AG04449 (cell line): ENCODE data around the gene LAMP2.

ENCODE experiments used
- CTCF ChIA-PET: fragments of 350-600 bp; formaldehyde crosslinking; extraction: SDS; loops from one replicate; lab custom pipeline; 2021; ENCODE audit warnings: antibody characterized with exemption; lab: Yijun Ruan, JAX
- POLR2A ChIA-PET: fragments of 400-600, 350-600 bp; formaldehyde crosslinking; extraction: SDS; loops from one replicate; lab custom pipeline; 2020; ENCODE audit warnings: antibody characterized with exemption, inconsistent platforms; lab: Yijun Ruan, JAX
- DNase-seq: peaks from one replicate; pipeline ENCODE4 v3.0.0-alpha.2; 2010; ENCODE audit warnings: low read depth, low spot score
- H3K4me3 ChIP-seq: 2 replicates; pipeline ENCODE4 v1.5.1; 2011; ENCODE audit warnings: low read depth, mild to moderate bottlenecking, control low read depth, low read length
- CTCF ChIP-seq: IDR thresholded peaks from one replicate; pipeline ENCODE4 v1.5.1; 2011; ENCODE audit warnings: mild to moderate bottlenecking, moderate library complexity, low read length, control low read depth, inconsistent platforms; ENCODE audit not compliant: insufficient read depth; ENCODE audit errors: missing control alignments

LAMP2 gene

GRCh38 chrX:120468825-120469525 lies at the start of gene LAMP2:
LAMP2 (minus strand) TSS chrX:120469296; CDS start chrX:120469169, 127 bp downstream.
- TF ChIP-seq CTCF, result no peak
- DNase-seq, result no peak
- ChIA-PET POLR2A (interaction anchor here (1.1 kb wide), 1 partner anchor 677 kb away, joined by 3 read pairs; the partner anchor contains the start of gene RPL39), CTCF (interaction anchor here (1.5 kb wide), 1 partner anchor 104 kb away, joined by 3 read pairs; no protein-coding TSS in a partner anchor)
- peak within 1 kb of the TSS; percentile 69 for H3K4me3 ChIP-seq

- CTCF ChIA-PET, result interaction anchor here (1.3 to 1.9 kb wide), 2 partner anchors 19 to 146 kb away, joined by 3 to 6 read pairs; no protein-coding TSS in a partner anchor
- POLR2A ChIA-PET, result no interaction called here
- H3K4me3 ChIP-seq, result no peak overlapping the region
- peak; percentile 49 for DNase-seq
- no peak for TF ChIP-seq CTCF
These were observed 48.8 kb upstream of the LAMP2 start for GRCh38 chrX:120517936-120518335.

GRCh38 chrX:120514236-120514635 lies 45.1 kb upstream of the LAMP2 start:
- TF ChIP-seq CTCF, result no peak
- POLR2A ChIA-PET, result no interaction called here
- CTCF ChIA-PET, result interaction anchor here (0.9 to 1.5 kb wide), 4 partner anchors 9 to 255 kb away, joined by 3 to 10 read pairs (median 4); no protein-coding TSS in a partner anchor
- no peak overlapping the region for H3K4me3 ChIP-seq
- no peak for DNase-seq

- no peak overlapping the region for H3K4me3 ChIP-seq
- DNase-seq, result no peak
- TF ChIP-seq CTCF, result no peak
- POLR2A ChIA-PET, result no interaction called here
- CTCF ChIA-PET, result interaction anchor here (1.0 kb wide), 1 partner anchor 258 kb away, joined by 3 read pairs; no protein-coding TSS in a partner anchor
These were observed 43.5 kb upstream of the LAMP2 start for GRCh38 chrX:120512627-120513026.

- no peak overlapping the region for H3K4me3 ChIP-seq
- TF ChIP-seq CTCF, result no peak
- POLR2A ChIA-PET, result no interaction called here
- CTCF ChIA-PET, result interaction anchor here (1.0 kb wide), 1 partner anchor 258 kb away, joined by 3 read pairs; no protein-coding TSS in a partner anchor
- DNase-seq, result no peak
These were observed 43.1 kb upstream of the LAMP2 start for GRCh38 chrX:120512222-120512621.

- ChIA-PET CTCF (interaction anchor here (1.2 kb wide), 1 partner anchor 160 kb away, joined by 4 read pairs; no protein-coding TSS in a partner anchor), POLR2A (no interaction called here)
- H3K4me3 ChIP-seq, result no peak overlapping the region
- no peak for DNase-seq
- no peak for TF ChIP-seq CTCF
These were observed 35.5 kb upstream of the LAMP2 start for GRCh38 chrX:120504569-120504968.
